ENCODE results near the gene ZNF761. TPM values are rescaled to one million over a fixed set of nuclear protein-coding genes. Genes with fewer than 3 reads are reported as not detected.
"Not testable (repeated sequence)": the region's sequence is repeated elsewhere in the genome, so short reads cannot be mapped to it uniquely, and the experiment has no call there.

ZNF761 gene
- total RNA-seq, 1 experiment from 2014 or later: 32.7 TPM

DNA sequence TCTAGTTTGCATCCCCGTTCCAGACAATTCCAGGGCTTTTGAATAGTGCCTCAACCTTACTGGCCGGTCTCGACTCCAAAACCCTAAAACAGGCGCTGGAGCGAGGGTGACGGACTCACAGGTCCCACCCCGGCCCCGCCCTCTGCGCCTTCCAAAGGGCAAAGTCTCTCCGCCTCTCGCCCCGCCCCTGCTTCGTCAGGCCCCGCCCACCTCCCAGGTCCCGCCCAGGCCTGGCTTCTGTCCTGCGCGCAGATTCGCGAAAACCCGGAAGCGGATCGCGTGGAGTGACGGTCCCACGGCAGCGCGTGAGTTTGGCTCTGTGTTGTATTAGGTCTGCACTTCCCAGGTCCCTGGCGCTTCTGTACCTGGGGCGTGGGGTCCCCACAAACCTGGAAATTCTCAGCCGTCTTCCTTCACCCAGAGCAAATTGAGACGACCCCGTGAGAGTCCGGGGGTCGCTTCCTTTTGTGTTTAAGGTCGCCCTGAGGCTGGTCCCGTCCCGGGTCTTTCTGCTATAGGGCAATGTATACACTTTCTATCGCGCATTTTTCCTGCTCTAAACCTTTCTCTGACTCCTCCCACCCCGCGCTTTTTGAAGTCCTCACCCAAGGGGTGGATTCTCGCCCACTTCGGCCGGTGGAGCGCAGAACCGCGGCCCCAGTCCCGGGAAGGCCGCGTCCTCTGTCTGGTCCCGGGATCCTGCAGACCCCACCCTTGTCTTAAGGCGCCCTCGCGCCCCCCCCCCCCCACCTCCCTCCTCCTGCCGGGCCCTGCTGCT is 35.9 kb downstream of the ZNF761 start, which contains the start of gene ZNF813:
Gene ZNF813, plus strand, starts transcription at position 249 of the 778 bp plus-strand sequence. CDS start 16,090 bp downstream, outside the sequence.
- Mint-ChIP-seq H3K27ac (peak within 1 kb of the TSS; percentile 74 to 96 (median 91)), H3K4me3 (peak within 1 kb of the TSS; percentile 96 to 99), H3K27me3 (ENCODE audit: low read depth) (no peaks in the 10 kb centered on the region; the same call in 1 of the 2 replicates), H3K9me3 (peaks cover 1 to 7% of the 10 kb centered on the region in 2 experiments; a peak in 3 of 5 replicates), H3K4me1 (peaks cover 40 to 46% of the 10 kb centered on the region in 2 experiments), H3K36me3 (ENCODE audit: insufficient read depth in 1 of 3, low read depth in 3 of 3) (peaks cover 5 to 15% (median 10%) of the 10 kb centered on the region in 3 experiments; a peak in 6 of 7 replicates)
- H3K4ac ChIP-seq (ENCODE audit: low read depth, low read length): no peak within 1 kb of the TSS
- no peak within 1 kb of the TSS for H3K27ac ChIP-seq (ENCODE audit: insufficient read length, low read depth, low read length)
- H3K18ac ChIP-seq (ENCODE audit: insufficient read length, low read depth, low read length): peak within 1 kb of the TSS; percentile 71
- no peak within 1 kb of the TSS for H2AK5ac ChIP-seq (ENCODE audit: insufficient read length, low read length)
- no peak within 1 kb of the TSS for H3T11ph ChIP-seq (ENCODE audit: low read length)
- no peak within 1 kb of the TSS for H2BK20ac ChIP-seq (ENCODE audit: low read depth, low read length, poor library complexity, severe bottlenecking)
- TF ChIP-seq, protein P1, sequence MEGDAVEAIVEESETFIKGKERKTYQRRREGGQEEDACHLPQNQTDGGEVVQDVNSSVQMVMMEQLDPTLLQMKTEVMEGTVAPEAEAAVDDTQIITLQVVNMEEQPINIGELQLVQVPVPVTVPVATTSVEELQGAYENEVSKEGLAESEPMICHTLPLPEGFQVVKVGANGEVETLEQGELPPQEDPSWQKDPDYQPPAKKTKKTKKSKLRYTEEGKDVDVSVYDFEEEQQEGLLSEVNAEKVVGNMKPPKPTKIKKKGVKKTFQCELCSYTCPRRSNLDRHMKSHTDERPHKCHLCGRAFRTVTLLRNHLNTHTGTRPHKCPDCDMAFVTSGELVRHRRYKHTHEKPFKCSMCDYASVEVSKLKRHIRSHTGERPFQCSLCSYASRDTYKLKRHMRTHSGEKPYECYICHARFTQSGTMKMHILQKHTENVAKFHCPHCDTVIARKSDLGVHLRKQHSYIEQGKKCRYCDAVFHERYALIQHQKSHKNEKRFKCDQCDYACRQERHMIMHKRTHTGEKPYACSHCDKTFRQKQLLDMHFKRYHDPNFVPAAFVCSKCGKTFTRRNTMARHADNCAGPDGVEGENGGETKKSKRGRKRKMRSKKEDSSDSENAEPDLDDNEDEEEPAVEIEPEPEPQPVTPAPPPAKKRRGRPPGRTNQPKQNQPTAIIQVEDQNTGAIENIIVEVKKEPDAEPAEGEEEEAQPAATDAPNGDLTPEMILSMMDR (conservative IDR thresholded peaks at IDR 0.05): no peak
- peak within 1 kb of the TSS; percentile 74 for H3K9ac ChIP-seq (ENCODE audit: extremely low read depth, insufficient read length, low read length)
- peaks cover 3% of the 10 kb centered on the region for H3K23me2 ChIP-seq (ENCODE audit: insufficient read length, low read depth, low read length, poor library complexity, severe bottlenecking)
- no peak within 1 kb of the TSS for H4K91ac ChIP-seq (ENCODE audit: insufficient read length, low read depth, low read length)
- no peak within 1 kb of the TSS for H3K23ac ChIP-seq (ENCODE audit: insufficient read length, low read depth, low read length)
- peak; percentile 93 for DNase-seq
- H3K79me2 ChIP-seq (ENCODE audit: insufficient read depth, low read length): peaks cover 2% of the 10 kb centered on the region; the same call in 1 of the 2 replicates
- no peak within 1 kb of the TSS for H2BK12ac ChIP-seq (ENCODE audit: insufficient read length, low read depth, low read length)
- H2BK5ac ChIP-seq (ENCODE audit: insufficient read length, low read length): no peak within 1 kb of the TSS
- H4K20me1 ChIP-seq (ENCODE audit: control insufficient read depth, insufficient read depth, insufficient read length): no peaks in the 10 kb centered on the region
- no peak within 1 kb of the TSS for H3K14ac ChIP-seq (ENCODE audit: insufficient read depth, low read length)
- H3K4me2 ChIP-seq (ENCODE audit: insufficient read depth, insufficient read length, low read length): peak within 1 kb of the TSS; percentile 88
- no peak within 1 kb of the TSS for H3K56ac ChIP-seq (ENCODE audit: insufficient read length, low read depth, low read length)
- H3K79me1 ChIP-seq (ENCODE audit: insufficient read depth, low read depth, low read length, poor library complexity, severe bottlenecking): no peaks in the 10 kb centered on the region
- no peak within 1 kb of the TSS for H2BK120ac ChIP-seq (ENCODE audit: low read depth, low read length, poor library complexity, severe bottlenecking)
- H2AFZ ChIP-seq (ENCODE audit: low read length): no peak within 1 kb of the TSS
- no peaks in the 10 kb centered on the region; the same call in 1 of the 2 replicates for H3K4me1 ChIP-seq (ENCODE audit: insufficient read depth, low read length)
- H4K8ac ChIP-seq (replicated peaks; ENCODE audit: insufficient read length, low read depth, low read length): no peak within 1 kb of the TSS
- no peak within 1 kb of the TSS for H4K5ac ChIP-seq (ENCODE audit: insufficient read length, low read depth, low read length)
- no peaks in the 10 kb centered on the region for H3K27me3 ChIP-seq (ENCODE audit: insufficient read depth, low read length)
- no peaks in the 10 kb centered on the region for H3K9me3 ChIP-seq (ENCODE audit: control insufficient read depth, low read depth, low read length)
- no peak within 1 kb of the TSS for H2BK15ac ChIP-seq (ENCODE audit: low read depth, low read length)
- no CpG with 5 or more reads among the region's 55 CpGs for WGBS (ENCODE audit: extremely low coverage, insufficient read length, low lambda C conversion rate)

GRCh38 chr19:53468628-53469027 is 36.8 kb downstream of the ZNF761 start:
- Mint-ChIP-seq H3K4me1 (peaks cover 33 to 40% of the 10 kb centered on the region in 2 experiments), H3K36me3 (ENCODE audit: insufficient read depth in 1 of 3, low read depth in 3 of 3) (peaks cover 5 to 17% (median 15%) of the 10 kb centered on the region in 3 experiments), H3K27ac (peak overlapping the region in 2 of 3 experiments; percentile 15 to 89; a peak in 4 of 7 replicates), H3K4me3 (peak overlapping the region; percentile 96 to 99)
- not testable (repeated sequence) for H4K20me1 ChIP-seq (ENCODE audit: control insufficient read depth, insufficient read depth, insufficient read length); H2BK15ac ChIP-seq (ENCODE audit: low read depth, low read length); H3K79me1 ChIP-seq (ENCODE audit: insufficient read depth, low read depth, low read length, poor library complexity, severe bottlenecking); H4K8ac ChIP-seq (replicated peaks; ENCODE audit: insufficient read length, low read depth, low read length); H3T11ph ChIP-seq (ENCODE audit: low read length); H3K4ac ChIP-seq (ENCODE audit: low read depth, low read length); H4K91ac ChIP-seq (ENCODE audit: insufficient read length, low read depth, low read length); H3K14ac ChIP-seq (ENCODE audit: insufficient read depth, low read length); H3K27ac ChIP-seq (ENCODE audit: insufficient read length, low read depth, low read length); H3K23ac ChIP-seq (ENCODE audit: insufficient read length, low read depth, low read length); H2BK5ac ChIP-seq (ENCODE audit: insufficient read length, low read length); H2BK120ac ChIP-seq (ENCODE audit: low read depth, low read length, poor library complexity, severe bottlenecking); H3K27me3 Mint-ChIP-seq (ENCODE audit: low read depth); H3K4me1 ChIP-seq (ENCODE audit: insufficient read depth, low read length); H3K18ac ChIP-seq (ENCODE audit: insufficient read length, low read depth, low read length); H2AK5ac ChIP-seq (ENCODE audit: insufficient read length, low read length); H3K27me3 ChIP-seq (ENCODE audit: insufficient read depth, low read length); H3K9me3 ChIP-seq (ENCODE audit: control insufficient read depth, low read depth, low read length); H4K5ac ChIP-seq (ENCODE audit: insufficient read length, low read depth, low read length); H3K23me2 ChIP-seq (ENCODE audit: insufficient read length, low read depth, low read length, poor library complexity, severe bottlenecking); H3K9me3 Mint-ChIP-seq; H2BK20ac ChIP-seq (ENCODE audit: low read depth, low read length, poor library complexity, severe bottlenecking); H2BK12ac ChIP-seq (ENCODE audit: insufficient read length, low read depth, low read length); DNase-seq; H3K56ac ChIP-seq (ENCODE audit: insufficient read length, low read depth, low read length); H2AFZ ChIP-seq (ENCODE audit: low read length); H3K79me2 ChIP-seq (ENCODE audit: insufficient read depth, low read length)
- Histone ChIP-seq H3K9ac (ENCODE audit: extremely low read depth, insufficient read length, low read length) (peak overlapping the region; percentile 58), H3K4me2 (ENCODE audit: insufficient read depth, insufficient read length, low read length) (peak overlapping the region; percentile 88)
- WGBS (ENCODE audit: extremely low coverage, insufficient read length, low lambda C conversion rate): no CpG with 5 or more reads among the region's 8 CpGs

Data from H9 (cell line).